Measurements from ENCODE around the gene TIMM17A.

DNA sequence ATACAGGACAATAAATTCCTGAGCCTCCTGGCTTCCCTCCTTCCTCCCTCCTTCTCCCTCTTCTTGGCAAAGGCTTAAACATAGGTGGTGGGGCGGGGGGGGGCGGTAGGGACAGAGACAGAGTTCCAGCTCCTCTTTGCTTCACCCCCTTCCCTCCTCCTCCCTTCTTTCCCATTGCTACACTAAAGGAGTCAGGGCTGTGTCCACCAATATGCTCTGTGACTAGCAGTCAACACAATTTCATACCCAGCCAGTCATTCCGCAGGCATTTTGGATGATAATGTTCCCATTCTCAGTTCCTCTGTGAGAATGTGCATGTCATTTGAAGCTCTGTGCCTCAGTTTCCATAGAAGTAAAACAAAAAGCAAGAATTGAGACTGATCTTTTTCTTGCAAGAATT is 10.7 kb upstream of the TIMM17A start:
- TF ChIP-seq, protein P1, sequence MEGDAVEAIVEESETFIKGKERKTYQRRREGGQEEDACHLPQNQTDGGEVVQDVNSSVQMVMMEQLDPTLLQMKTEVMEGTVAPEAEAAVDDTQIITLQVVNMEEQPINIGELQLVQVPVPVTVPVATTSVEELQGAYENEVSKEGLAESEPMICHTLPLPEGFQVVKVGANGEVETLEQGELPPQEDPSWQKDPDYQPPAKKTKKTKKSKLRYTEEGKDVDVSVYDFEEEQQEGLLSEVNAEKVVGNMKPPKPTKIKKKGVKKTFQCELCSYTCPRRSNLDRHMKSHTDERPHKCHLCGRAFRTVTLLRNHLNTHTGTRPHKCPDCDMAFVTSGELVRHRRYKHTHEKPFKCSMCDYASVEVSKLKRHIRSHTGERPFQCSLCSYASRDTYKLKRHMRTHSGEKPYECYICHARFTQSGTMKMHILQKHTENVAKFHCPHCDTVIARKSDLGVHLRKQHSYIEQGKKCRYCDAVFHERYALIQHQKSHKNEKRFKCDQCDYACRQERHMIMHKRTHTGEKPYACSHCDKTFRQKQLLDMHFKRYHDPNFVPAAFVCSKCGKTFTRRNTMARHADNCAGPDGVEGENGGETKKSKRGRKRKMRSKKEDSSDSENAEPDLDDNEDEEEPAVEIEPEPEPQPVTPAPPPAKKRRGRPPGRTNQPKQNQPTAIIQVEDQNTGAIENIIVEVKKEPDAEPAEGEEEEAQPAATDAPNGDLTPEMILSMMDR (IDR thresholded peaks at IDR 0.05; ENCODE audit: insufficient read depth, low read depth, low read length), result no peak
- no peak for TF ChIP-seq EZH2 (IDR thresholded peaks at IDR 0.05; ENCODE audit: insufficient read depth, low read length)
